Measurements from ENCODE around the gene RAB43.
"Not testable (repeated sequence)": the region's sequence is repeated elsewhere in the genome, so short reads cannot be mapped to it uniquely, and the experiment has no call there.

The RAB43 gene

DNA sequence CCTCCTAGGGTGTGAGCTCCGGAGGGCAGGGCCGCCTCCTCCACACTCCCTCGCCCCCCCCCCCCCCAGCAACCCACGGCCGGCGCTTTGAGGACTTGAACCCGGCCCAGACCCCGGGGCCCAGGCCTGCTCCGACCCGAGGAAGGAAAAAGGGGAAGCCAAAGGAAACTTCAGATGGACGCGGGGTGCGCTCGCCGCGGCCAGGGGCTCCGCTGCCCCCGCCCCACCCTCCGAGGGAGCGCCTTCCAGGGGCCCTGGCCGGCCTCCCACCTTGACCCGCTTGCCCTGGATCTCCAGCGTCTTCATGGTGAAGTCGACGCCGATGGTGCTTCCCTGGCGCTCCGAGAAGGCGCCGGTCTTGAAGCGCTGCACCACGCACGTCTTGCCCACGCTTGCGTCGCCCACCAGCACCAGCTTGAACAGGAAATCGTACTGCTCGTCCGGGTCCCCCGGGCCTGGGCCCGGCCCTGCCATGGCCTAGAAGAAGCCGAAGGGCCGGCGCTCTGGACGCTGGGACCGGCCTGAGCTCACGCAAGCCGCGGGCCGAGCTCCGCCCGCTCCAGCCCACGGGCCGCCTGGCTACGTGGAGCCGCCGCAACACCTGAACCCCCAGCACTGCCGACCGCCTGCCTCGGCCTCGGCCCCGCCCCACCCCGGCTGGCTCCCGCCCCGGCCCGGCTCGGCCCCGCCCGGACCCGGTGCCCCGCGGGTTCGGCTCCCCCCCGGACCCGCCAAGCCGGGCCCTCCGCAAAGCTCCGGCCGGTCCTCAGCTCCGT lies 400 bp downstream of the RAB43 start:
- peak; percentile 31 for DNase-seq

DNA sequence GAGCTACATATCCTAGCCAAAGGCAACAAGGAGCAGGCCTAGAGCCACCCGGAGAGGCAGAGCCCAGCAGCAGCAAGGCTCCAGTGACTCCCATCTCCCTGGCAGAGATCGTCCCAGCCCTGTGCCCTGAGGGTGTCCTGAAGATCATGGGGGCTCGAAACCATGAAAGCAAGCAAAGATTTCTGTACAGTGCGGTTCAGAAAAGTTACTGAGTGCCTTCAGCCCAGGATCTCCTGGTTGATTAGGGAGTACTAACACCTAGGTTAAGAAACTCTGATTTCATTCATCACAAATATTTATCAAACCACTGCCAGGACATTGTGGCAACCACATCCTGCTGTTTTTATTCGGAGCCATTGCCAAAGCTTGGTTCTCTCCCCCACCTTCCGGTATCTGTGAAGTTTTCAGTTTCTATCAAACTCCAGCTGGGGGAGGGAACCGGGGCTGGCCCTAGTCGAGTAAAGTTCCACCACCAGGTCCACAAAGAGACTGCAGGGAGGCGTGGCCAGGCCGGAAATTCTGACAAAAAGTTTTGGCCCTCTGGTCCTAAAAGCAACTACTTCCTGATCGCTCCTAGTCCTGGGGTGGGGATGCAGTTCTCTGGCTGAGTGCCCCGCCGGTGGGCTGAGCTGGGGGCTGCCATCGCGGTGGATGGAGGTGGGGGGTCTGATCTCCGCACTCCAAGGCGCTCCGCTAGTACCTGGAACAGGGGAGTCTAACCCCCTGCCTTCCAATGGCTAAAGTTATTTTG lies 1.2 kb downstream of the RAB43 start:
- peak; percentile 57 for DNase-seq

DNA sequence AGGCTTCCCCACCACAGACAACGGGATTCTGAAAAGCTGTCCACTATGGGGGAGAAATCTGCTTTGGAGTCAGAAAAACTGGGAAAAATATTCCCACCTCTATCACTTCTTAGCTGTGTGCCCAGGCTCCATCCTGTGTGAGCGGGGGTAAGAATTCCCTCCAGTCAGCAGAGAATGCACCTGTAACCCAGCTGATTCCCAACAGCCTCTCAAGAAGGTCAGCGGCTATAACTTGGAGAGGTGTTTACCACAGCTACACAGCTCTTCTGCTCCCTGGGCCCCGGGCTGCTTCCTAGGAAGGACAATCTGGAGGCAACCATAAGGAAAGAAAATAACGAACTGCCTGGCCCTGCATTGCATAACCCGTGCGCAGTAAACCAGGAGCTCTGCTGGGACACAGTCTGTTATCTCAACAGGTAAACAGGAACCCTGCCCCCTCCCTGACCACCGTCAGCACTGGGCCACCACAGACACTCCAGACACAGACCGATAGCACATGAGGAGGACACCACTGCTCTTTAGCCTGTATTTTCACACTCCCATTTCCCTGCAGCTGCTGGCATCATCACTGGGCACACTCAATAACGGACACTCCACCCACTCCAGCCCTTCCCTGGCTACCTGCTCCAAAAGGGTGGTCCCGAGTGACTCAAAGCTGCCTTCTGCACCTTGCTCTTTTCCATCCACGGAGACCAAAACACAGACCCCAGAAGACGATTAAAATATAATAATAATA lies 2.1 kb downstream of the RAB43 start:
- DNase-seq, result no peak

DNA sequence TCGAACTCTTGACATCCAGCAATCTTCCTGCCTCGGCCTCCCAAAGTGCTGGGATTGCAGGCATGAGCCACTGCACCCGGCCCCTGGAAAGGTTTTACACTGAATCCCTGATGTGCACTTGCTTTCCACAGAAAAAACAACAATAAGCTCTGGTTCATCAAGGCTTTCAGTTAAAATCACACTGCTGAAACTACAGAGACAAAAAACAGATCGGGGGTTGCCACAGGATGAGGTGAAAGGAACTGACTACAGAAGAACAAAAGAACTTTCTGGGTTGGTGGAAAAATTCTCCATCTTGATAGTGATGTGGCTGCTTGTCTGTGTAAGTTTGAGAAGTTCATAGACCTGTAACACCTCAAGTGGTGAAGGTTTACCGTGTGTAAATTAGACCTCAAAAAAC lies 2.9 kb downstream of the RAB43 start:
- DNase-seq, result no peak

DNA sequence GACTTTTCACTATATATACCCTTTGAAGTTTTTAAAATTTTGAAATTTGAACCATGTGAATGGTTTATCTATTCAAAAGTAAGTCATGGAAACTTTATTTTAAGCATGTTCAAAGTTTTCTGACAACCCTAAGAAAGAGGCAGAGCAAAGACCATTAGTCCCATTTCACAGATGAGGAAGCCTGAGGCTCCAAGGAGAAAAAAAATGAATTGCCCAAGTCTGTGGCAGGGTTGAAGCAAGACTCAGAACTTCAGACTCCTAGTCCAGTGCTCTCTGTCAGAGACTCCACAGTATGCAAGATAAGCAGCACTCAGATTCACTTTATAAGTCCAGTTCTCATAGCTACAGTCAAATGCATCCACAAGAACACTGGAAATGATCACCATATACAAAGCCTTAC lies 4.5 kb downstream of the RAB43 start:
- DNase-seq, result no peak

DNA sequence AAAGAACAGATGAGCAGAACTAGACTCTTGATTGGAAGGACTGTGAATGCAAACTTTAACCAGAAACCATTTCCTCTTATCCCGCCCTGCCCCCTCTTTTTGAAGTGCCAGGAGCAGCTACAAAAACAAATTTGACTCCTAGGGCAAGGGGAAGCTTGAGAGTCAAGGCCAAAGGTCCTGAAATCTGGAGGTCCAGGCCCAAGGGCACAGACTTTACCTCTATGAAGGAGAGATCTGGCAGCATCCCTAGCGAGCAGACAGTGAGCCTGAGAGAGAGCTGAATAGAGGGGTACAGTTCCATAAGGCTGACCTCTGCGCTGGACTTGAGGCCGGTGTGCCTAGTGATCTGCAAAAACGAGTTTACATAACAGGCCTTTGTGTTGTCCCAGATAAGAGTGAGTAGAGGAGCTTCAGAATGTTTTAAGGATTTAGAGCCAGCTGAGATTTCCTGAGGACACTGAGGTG lies 5.1 kb downstream of the RAB43 start:
- no peak for DNase-seq

DNA sequence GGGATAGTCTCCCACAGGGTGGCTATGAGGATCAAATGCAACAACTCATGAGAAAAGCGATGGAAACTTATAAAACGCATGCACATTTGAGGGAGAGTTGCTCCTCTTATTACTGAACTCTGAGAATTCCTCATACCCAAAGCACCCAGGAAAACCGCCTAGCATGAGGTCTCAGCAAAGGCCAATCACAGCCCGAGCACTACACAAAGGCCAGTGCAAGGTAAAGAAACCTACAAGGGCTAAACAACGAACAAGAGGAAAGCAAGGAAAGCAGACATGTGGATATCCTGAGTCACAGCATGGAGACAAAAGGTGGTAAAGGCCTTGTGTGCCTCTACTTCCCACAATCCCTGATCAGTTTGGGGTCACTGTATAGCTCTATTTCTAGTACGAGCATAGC lies 7.1 kb downstream of the RAB43 start:
- no peak for DNase-seq

DNA sequence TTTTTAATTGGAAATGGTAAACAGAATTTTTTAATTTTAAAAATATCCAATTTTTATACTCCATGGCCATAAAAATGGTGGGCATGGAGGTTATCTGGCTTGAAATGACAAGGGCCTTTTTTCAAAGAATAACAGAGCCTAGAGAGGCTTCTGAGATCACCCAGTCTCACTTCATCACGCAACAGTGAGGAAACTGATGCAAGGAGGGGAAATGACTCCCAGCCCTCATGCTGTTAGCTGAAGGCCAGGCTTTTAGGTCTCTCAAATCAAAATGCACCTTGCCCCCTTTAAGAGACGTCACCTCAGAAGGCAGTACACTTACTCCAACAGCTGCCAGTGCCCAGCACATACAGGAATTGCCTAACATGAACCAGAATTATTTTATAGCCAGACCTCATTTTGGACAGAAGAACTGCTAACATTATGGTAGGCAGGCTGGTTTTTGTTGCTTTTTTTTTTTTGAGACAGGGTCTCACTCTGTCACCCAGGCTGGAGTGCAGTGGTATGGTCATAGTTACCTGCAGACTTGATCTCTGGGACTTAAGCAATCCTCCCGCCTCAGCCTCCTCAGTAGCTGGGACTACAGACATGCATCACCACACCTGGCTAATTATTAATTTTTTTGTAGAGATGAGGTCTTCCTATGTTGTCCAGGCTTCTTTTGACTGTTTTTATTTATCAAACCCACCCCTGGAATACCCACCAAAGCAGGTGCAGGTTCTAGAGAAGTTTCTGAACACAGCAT lies 9.1 kb downstream of the RAB43 start:
- DNase-seq, result peak; percentile 49

DNA sequence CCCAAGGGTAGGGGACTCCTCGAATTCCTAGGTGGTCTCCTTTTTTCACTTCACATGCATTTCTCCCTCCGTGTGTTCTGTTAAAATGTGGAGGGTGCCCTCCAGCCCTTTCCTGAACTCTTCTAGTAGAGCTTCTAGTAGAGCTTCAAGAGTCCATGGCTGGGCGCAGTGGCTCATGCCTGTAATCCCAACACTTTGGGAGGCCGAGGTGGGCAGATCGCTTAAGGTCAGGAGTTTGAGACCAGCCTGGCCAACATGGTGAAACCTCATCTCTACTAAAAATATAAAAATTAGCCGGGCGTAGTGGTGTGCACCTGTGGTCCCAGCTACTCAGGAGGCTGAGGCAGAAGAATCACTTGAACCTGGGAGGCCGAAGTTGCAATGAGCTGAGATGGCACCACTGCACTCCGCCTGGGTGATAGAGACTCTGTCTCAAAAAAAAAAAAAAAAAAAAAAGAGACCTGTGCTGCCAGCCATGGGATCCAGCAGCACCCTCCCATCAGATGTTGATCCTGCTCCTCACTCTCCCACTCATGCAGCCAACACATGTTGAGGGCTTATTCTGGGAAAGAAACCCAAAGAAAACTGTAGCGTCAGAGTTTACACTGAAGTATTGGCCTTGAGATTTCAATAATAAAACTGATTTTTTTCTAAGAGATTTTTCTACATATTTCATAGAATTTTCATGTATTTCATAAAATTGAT lies 10.4 kb downstream of the RAB43 start:
- DNase-seq, result not testable (repeated sequence)

DNA sequence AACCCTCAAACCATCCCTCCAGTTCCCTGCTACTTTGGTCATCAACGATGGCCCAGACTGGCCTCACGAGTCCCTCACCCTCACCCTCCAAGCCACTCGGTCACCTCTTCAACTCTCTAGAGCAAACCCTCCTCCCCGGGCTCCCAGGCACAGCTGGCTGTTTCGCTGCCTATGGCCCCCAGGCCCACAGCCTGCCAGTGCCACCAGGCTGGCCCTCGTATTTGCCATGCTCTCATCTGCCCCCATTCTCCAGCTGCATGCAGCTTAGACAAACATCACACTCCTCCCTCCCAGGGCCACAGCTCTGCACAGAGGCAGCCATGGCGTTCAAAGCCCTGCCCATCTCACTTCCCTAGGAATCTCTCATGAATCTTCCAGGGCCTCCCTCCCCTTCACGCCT lies 13.8 kb downstream of the RAB43 start:
- peak; percentile 47 for DNase-seq

DNA sequence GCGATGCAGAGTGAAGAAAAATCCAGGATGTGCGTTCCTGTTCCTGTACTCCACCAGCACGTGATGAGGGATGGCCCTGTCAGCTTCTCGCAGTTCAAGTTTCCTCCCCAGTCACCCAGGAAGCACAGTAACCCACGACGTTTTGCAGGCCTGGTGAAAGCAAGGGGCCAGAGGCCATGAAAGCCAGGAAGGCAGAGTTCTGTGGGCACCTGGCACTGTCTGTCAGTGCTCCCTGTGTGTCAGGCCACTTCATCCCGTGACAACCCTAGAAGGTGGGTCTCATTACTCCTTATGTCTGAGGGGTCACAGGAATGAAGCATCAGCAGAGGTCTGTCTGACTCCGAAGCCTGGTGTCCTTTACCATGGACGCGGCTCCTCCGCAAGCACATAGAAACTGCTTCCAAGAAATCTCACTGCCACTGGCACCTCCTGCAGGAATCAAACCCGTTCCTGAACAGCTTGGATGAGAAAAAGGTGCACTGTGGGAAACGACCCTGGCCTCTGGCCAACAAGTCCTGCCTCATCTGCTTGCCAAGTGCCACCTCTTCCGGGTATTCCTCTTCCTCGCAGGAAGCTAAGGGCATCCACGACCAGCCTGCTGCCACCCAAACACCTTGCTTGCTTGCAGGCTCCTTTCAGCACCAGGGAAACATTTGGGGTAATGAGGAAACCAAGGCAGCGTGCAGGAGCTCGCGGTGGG lies 14.6 kb downstream of the RAB43 start:
- DNase-seq, result peak; percentile 7

DNA sequence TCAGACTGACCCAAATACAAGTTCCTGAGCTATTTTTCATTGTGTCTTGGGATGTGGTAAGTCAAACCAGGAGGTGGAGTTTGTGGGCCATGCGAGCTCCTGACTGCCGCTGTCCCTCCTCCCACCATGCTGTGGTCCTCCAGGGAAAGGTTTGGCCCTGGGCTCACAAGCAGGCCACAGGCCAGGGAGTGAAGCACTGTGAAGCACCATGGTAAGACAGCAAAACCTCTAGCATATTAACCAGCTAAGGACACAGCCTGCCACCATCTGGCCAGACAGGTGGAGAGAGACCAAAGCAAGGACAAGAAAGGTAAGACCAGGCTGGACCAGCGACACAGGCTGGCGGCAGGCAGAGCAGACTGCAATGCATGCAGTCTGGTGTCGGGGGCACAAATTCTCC lies 15.3 kb downstream of the RAB43 start:
- peak; percentile 40 for DNase-seq

DNA sequence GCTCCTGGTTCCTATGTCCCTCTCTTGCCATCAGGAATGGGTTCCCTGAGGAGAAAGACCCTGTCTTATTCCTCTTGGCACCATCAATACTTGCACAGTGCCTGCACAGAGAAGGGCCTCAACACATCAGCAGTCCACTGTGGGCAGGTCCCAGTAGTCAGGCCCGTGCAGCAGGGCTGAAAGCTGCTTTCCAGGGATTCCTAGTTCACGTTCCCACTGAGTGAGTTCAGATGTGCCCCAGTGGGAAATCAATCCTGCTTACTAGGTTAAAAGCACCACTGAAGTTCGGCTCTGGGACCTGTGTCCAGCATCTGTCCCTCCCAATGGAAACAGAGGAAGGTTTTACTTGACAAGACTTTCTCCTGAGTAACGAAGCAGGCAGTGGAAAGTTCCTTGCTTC lies 15.7 kb downstream of the RAB43 start:
- no peak for DNase-seq

DNA sequence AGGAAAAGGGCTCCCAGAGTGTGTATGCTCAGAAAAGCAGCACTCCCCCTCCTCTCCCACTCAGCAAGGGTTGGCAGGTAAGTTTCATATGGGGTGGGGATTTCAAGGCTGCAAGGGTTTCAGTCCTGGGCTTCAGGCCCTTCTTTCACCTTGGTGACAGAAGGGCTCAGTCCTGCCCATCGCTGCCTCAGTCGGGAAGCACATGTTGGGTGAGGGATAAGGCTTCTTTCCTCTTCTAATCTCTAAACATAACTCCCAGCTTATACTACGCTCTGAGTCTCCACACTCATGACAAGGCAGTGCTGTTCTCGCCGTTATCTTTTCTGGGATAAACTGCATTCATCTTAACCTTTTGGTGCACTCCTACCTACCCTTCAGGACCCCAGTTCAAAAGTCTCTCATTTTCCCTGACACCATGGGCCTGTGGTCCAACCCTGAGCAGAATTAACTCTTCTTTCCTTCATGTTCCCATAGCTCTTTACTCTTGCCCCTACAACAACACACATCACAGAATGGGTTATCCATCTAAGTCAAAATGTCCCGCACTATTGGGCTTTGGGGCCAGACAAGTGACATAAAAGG lies 17.0 kb downstream of the RAB43 start:
- DNase-seq, result no peak

DNA sequence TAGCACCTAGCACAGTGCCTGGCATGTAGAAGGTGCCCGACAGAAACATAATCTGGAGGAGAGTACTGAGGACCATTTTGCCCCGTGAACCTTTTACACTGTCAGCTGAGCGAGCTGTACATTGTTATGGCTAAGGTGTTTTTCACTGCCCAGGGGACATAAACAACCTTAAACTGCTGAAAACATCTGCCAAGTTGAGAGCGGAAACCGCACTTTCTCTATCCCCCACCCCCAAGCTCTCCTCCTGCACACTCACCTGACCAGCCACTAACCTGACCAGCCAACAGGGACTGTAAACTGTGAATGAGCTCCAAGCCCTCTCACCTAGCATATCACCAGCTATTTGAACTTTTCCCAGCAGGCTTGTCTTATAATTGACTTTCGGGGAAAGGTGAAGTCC lies 17.6 kb downstream of the RAB43 start:
- no peak for DNase-seq

DNA sequence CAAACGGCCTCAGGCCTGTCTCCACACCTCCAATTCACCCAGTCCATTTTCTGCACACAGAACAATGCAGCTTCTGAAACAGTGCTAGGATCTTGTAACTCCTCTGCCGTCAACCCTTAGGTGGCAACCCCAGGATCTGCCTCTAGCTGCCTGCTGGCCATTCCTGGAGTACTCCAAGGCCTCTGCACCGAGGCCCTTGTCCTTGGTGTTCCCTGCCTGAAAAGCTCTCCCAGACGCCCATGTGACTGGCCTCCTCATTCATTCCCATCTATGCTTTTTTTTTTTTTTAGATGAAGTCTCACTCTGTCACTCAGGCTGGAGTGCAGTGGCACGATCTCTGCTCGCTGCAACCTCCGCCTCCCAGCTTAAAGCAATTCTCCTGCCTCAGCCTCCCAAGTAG lies 18.3 kb downstream of the RAB43 start:
- DNase-seq, result no peak

DNA sequence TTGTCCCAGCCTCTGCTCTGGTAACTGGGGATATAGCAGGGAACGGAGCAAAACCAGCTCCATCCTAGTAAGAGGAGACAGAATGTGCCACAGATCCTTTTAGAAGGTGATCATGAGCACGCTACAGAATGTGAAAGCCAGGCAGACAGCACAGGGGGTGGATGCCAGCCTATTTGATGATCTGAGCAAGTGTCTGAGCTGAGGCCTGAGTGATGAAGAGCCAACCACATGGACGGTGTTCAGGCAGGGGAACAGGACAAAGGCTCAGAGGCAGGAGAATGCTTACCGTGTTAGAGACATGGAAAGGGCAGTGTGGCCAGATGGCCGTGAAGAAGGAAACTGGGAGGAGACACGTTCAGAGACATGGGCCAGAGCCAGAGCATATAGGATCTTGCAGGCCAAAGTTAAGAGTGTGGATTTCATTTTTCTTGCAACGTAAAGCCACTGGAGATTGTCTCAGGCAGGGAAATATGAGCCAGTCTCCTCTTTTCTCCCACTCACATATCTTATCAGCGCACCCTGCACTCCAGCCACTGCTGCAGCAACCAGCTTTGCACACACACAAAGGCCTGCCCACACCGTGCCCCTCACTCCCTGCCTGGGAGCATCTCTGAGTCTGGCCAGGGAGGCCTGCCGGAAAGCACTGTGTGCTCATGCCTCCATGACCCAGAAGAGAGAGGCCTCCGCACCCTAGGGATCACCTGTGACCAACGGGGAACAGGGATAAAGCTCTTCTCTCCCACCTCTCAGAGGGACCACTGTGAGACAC lies 20.1 kb downstream of the RAB43 start:
- no peak for DNase-seq

DNA sequence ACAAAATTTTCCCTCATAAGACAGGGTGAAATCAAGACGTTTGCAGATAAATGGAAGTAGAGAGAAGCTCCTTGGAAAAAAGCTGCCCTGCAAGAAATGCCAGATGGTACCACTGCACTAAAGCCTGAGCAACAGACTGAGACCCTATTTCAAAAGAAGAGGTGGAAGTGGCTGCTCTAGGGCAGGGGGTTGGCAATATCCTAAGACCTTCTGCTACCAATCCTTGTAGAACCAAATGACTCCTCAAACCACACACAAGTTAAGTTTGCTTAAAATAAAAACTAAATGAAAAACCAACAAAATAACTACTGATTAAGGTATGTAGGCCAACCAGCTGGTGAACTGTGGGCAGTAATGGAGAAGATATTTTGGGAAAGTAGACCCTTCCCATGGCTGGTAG lies 21.3 kb downstream of the RAB43 start:
- DNase-seq, result no peak

DNA sequence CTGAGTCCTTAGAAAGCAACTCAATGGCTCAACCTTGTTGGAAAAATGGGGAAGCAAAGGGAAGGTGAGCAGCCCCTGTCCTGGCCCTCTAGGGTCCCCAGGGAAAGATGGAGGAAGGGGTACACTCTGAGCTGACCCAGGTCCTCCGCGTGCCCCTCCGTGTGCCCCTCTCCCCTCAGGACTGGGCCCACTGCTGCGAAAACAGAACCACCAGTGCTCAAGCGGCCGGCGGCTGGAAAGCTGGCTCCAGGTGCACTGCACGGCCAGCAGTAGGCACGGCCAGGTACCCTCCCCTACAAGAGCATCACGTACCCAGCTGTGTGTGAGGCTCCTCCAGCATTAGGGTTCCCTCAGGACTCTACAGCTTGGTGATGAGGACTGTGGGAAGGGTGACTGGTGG lies 26.3 kb downstream of the RAB43 start:
- no peak for DNase-seq

DNA sequence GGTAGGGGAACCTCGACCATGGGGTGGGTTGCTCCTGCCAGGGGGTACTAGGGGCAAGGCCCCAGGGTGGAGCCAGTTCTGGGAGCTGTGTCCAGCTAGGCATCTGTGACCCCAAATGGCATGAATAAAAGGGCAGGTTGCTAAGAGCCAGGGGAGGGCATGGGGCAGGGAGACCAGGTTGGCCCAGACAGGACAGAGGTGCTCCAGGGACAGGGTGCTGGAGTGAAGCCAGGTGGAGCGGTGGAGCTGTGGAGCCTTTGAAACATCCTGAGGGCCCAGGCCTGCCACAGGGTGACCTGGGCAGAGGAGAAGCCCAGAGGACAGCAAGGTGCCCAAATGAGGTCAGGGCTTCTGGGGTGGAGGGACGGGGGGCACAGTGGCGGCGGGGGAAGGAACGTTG lies 33.3 kb downstream of the RAB43 start:
- not testable (repeated sequence) for DNase-seq

DNA sequence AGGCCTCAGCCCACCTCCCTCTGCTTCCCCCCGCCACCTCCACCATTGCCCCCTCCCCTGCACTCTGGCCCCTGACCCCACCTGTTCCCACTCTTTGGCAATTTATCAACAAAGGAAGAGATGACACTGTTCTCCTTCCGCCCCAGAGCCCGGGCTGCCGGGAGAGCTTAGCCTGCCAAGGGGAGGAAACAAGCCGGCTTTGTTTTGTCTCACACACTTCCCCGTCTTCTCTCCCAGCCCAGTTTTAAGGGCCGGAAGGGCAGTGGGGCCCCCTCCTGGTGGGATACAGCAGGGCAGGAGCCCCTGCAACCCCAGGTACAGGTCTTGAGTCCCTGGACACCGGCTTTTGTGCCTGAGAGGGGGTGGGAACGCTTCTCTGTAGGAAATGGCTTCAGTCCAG lies 33.7 kb downstream of the RAB43 start:
- peak; percentile 58 for DNase-seq

Data from DMS53 (cell line).